ENCODE measurements around the gene OR51V1.
"Not testable (repeated sequence)": the region's sequence is repeated elsewhere in the genome, so short reads cannot be mapped to it uniquely, and the experiment has no call there.

The OR51V1 gene

GRCh38 chr11:5200582-5200981 is at the start of gene OR51V1:
TSS of gene OR51V1 (minus strand) at chr11:5200682. CDS start at chr11:5200682, 0 bp downstream.
- no peak for DNase-seq (ENCODE audit: low read depth)

- not testable (repeated sequence) for DNase-seq (ENCODE audit: low read depth)
These were observed 49.4 kb upstream of the OR51V1 start, which contains the start of gene HBG1 for GRCh38 chr11:5249807-5250396. TSS of gene HBG1 (minus strand) at chr11:5249857. CDS start at chr11:5249804, 53 bp downstream.

- DNase-seq (ENCODE audit: low read depth), result not testable (repeated sequence)
These were observed 48.0 kb upstream of the OR51V1 start for GRCh38 chr11:5248498-5248897.

GRCh38 chr11:5247472-5248192 is 47.1 kb upstream of the OR51V1 start:
- DNase-seq (ENCODE audit: low read depth), result no peak

- no peak for DNase-seq (ENCODE audit: low read depth)
These were observed 46.4 kb upstream of the OR51V1 start for GRCh38 chr11:5246772-5247471.

GRCh38 chr11:5245155-5245554 is 44.7 kb upstream of the OR51V1 start:
- no peak for DNase-seq (ENCODE audit: low read depth)

GRCh38 chr11:5243816-5244180 is 43.3 kb upstream of the OR51V1 start:
- DNase-seq (ENCODE audit: low read depth), result no peak

- DNase-seq (ENCODE audit: low read depth), result no peak
These were observed 42.7 kb upstream of the OR51V1 start for GRCh38 chr11:5242933-5243815.

GRCh38 chr11:5242208-5242607 is 41.7 kb upstream of the OR51V1 start:
- no peak for DNase-seq (ENCODE audit: low read depth)

- DNase-seq (ENCODE audit: low read depth), result no peak
These were observed 41.0 kb upstream of the OR51V1 start for GRCh38 chr11:5241458-5241857.

GRCh38 chr11:5240458-5240857 is 40.0 kb upstream of the OR51V1 start:
- no peak for DNase-seq (ENCODE audit: low read depth)

GRCh38 chr11:5240056-5240455 is 39.6 kb upstream of the OR51V1 start:
- DNase-seq (ENCODE audit: low read depth), result no peak

- no peak for DNase-seq (ENCODE audit: low read depth)
These were observed 38.6 kb upstream of the OR51V1 start for GRCh38 chr11:5239046-5239445.

GRCh38 chr11:5238486-5238885 is 38.0 kb upstream of the OR51V1 start:
- no peak for DNase-seq (ENCODE audit: low read depth)

- no peak for DNase-seq (ENCODE audit: low read depth)
These were observed 36.9 kb upstream of the OR51V1 start for GRCh38 chr11:5237420-5237819.

- DNase-seq (ENCODE audit: low read depth), result no peak
These were observed 35.0 kb upstream of the OR51V1 start for GRCh38 chr11:5235364-5236095.

- DNase-seq (ENCODE audit: low read depth), result no peak
These were observed 33.9 kb upstream of the OR51V1 start, which contains the start of gene HBD for GRCh38 chr11:5234381-5234834. TSS of gene HBD (minus strand) at chr11:5234483. CDS start at chr11:5234433, 50 bp downstream.

GRCh38 chr11:5233307-5233706 is 32.8 kb upstream of the OR51V1 start:
- no peak for DNase-seq (ENCODE audit: low read depth)

GRCh38 chr11:5232821-5233220 is 32.3 kb upstream of the OR51V1 start:
- DNase-seq (ENCODE audit: low read depth), result no peak

- DNase-seq (ENCODE audit: low read depth), result no peak
These were observed 31.7 kb upstream of the OR51V1 start for GRCh38 chr11:5232176-5232575.

- DNase-seq (ENCODE audit: low read depth), result no peak
These were observed 30.6 kb upstream of the OR51V1 start for GRCh38 chr11:5231111-5231510.

All from stimulated activated CD8-positive, alpha-beta memory T cell treated with anti-CD3 and anti-CD28 coated beads, Interleukin-15, amount 100 ng/mL, for 24 hours (primary cell).